CD8-positive, alpha-beta memory T cell (primary cell): ENCODE results near the gene AP3S2. TPM values are rescaled to one million over a fixed set of nuclear protein-coding genes. Genes with fewer than 3 reads are reported as not detected.

Source experiments
- CTCF ChIA-PET: fragments of 350-600 bp; sonication (Branson Sonifier 250); formaldehyde crosslinking; loops from one replicate; lab custom pipeline; 2021; ENCODE audit warnings: antibody characterized with exemption; lab: Charles Lee
- POLR2A ChIA-PET: fragments of 350-600 bp; sonication (Branson Sonifier 250); formaldehyde crosslinking; loops from one replicate; lab custom pipeline; 2021; ENCODE audit warnings: antibody characterized with exemption; lab: Charles Lee
- DNase-seq, 5 donors: peaks; one replicate each; pipeline versions ENCODE4 v3.0.0 to v3.0.0-alpha.2; 2020 to 2022; ENCODE audit warnings: mixed read lengths in 1 of 5
- H3K27ac ChIP-seq: one replicate; pipeline ENCODE4 v1.7.0; 2013; ENCODE audit warnings: low read depth, mild to moderate bottlenecking, low read length, moderate library complexity
- H3K27me3 ChIP-seq: 2 replicates; pipeline ENCODE4 v1.7.0; 2013; ENCODE audit warnings: low read length, mild to moderate bottlenecking; ENCODE audit not compliant: insufficient read depth, poor library complexity, severe bottlenecking
- H3K36me3 ChIP-seq: 2 replicates; pipeline ENCODE4 v1.7.0; 2013; ENCODE audit warnings: mild to moderate bottlenecking, low read length, moderate library complexity; ENCODE audit not compliant: insufficient read depth
- H3K4me1 ChIP-seq: 2 replicates; pipeline ENCODE4 v1.7.0; 2013; ENCODE audit warnings: mild to moderate bottlenecking, low read length, moderate library complexity; ENCODE audit not compliant: insufficient read depth
- H3K4me3 ChIP-seq: 2 replicates; pipeline ENCODE4 v1.7.0; 2013; ENCODE audit warnings: mild to moderate bottlenecking, low read length
- H3K9me3 ChIP-seq: 2 replicates; pipeline ENCODE4 v1.7.0; 2013; ENCODE audit warnings: mild to moderate bottlenecking, low read length
- H3K27ac Mint-ChIP-seq, 8 donors: one replicate each; pipeline ENCODE4 v1.8.0; 2020 to 2021; ENCODE audit warnings: mixed read lengths in 8 of 8, mild to moderate bottlenecking in 6 of 8, inconsistent platforms in 3 of 8, moderate library complexity in 3 of 8
- H3K27me3 Mint-ChIP-seq, 2 donors: one replicate each; pipeline ENCODE4 v1.8.0; 2020 to 2021; ENCODE audit warnings: mixed read lengths in 2 of 2, mild to moderate bottlenecking in 1 of 2, moderate library complexity in 1 of 2
- H3K36me3 Mint-ChIP-seq, 3 donors: one replicate each; pipeline ENCODE4 v1.8.0; 2020 to 2021; ENCODE audit warnings: mixed read lengths in 3 of 3, inconsistent platforms in 1 of 3, mild to moderate bottlenecking in 1 of 3
- H3K4me1 Mint-ChIP-seq, 3 donors: one replicate each; pipeline ENCODE4 v1.8.0; 2020 to 2021; ENCODE audit warnings: mixed read lengths in 3 of 3, inconsistent platforms in 1 of 3, mild to moderate bottlenecking in 1 of 3
- H3K4me3 Mint-ChIP-seq, 7 donors: one replicate each; pipeline ENCODE4 v1.8.0; 2020 to 2021; ENCODE audit warnings: mixed read lengths in 7 of 7, mild to moderate bottlenecking in 6 of 7, moderate library complexity in 4 of 7, inconsistent platforms in 2 of 7
- H3K9me3 Mint-ChIP-seq, 5 donors: one replicate each; pipeline ENCODE4 v1.8.0; 2020 to 2022; ENCODE audit warnings: mixed read lengths in 5 of 5, mild to moderate bottlenecking in 3 of 5, moderate library complexity in 2 of 5, inconsistent platforms in 1 of 5
- polyA plus RNA-seq: library from polyadenylated mRNA; unstranded; fragments of 300-500 nt; fragmentation: Illumina TruSeq; gene quantifications from one replicate; pipeline ENCODE4 v1.2.3, GENCODE V29; 2021
- total RNA-seq, 2 experiments: library from RNA; stranded (reverse); gene quantifications; one replicate each; pipeline ENCODE4 v1.2.3, GENCODE V29; 2021

The AP3S2 gene
- total and polyA plus RNA-seq, 3 experiments from 2014 or later = 23.5 to 35.8 (median 24.5) TPM

DNA sequence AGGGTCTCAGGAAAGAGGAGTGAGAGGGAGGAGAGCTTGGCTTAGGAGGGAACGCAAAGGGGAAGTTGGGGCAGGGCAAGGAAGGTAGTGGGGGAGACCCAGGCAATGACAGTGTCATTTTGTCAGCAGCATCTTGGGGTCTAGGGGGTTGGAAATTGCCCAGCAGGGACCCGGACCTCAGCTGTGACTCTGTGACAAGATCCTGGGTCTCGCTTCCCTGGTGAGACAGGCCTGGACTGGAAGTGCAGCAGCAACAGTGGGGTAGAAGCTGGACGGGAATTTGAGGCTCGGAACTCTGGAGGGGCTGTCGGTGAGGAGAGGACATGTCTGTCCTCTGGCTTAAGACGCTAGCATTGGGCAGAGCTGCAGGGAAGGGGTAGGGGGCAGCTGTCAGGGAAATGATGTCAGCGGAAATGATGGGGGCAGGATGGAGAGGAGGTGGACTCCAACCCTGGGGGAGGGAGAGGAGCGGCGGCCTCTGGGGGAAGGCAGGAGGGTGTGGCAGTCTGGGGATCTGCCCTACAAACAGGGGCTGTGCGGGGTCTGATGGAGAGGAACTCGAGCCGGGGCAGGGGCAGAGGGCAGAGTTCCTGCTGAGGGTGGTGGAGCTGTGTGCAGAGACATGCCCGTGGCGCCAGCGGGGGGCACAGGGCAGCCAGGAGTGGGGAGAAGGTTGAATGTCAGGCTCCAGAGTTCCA lies 91.4 kb downstream of the AP3S2 start:
- H3K4me3 ChIP-seq = no peak overlapping the region
- CTCF ChIA-PET = no interaction called here
- H3K9me3 Mint-ChIP-seq = no peaks in the 10 kb centered on the region
- H3K9me3 ChIP-seq = no peaks in the 10 kb centered on the region
- no peaks in the 10 kb centered on the region for H3K27me3 ChIP-seq
- H3K4me3 Mint-ChIP-seq = no peak overlapping the region
- no peaks in the 10 kb centered on the region for H3K4me1 ChIP-seq
- POLR2A ChIA-PET = no interaction called here
- no peaks in the 10 kb centered on the region for H3K36me3 Mint-ChIP-seq
- DNase-seq = no peak
- no peak overlapping the region for H3K27ac ChIP-seq
- H3K36me3 ChIP-seq = no peaks in the 10 kb centered on the region
- peaks cover 3 to 17% of the 10 kb centered on the region in 2 donors for H3K27me3 Mint-ChIP-seq
- no peak overlapping the region for H3K27ac Mint-ChIP-seq
- no peaks in the 10 kb centered on the region for H3K4me1 Mint-ChIP-seq

DNA sequence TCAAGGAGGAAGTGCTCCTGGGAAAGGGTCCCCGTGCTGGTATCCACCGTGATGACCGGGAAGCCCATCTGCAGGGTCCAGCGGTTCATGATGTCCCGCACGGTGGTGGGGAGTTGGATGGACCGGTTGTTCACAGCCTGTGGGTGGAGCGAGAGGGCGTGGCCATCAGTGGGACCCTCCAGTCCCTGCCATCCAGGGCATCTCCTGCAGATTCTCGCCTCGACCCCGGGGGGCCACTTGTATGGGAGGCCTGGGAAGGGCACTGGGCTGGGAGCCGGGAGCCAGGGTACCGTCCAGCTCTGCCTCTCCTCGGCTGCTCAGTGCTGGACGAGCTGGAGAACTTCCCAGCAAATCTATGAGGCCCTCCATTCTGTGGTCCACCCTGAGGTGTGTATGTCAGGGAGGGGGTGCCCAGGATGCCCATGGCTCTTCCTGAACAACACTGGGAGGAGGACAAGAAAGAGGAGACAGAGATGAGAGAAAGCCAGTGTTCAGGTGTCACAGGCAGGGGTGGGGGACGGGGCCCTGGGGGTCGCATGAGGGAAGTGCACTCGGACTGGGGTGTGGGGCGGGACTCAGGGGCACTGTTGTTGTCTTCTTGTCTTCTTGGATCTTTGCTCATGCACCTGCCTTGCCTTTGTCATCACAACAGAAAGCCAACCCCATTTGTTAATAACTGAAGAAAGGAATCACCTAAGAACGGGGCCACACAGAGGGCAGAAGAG lies 92.2 kb downstream of the AP3S2 start:
- Mint-ChIP-seq H3K4me3 (no peak overlapping the region), H3K27ac (no peak overlapping the region), H3K9me3 (peaks cover 0 to 7% (median 4%) of the 10 kb centered on the region in 5 donors), H3K4me1 (no peaks in the 10 kb centered on the region), H3K27me3 (peaks cover 3 to 17% of the 10 kb centered on the region in 2 donors), H3K36me3 (no peaks in the 10 kb centered on the region)
- Histone ChIP-seq H3K36me3 (no peaks in the 10 kb centered on the region), H3K4me3 (no peak overlapping the region), H3K4me1 (no peaks in the 10 kb centered on the region), H3K27ac (no peak overlapping the region), H3K27me3 (no peaks in the 10 kb centered on the region), H3K9me3 (no peaks in the 10 kb centered on the region)
- CTCF ChIA-PET = no interaction called here
- POLR2A ChIA-PET = no interaction called here
- no peak for DNase-seq

DNA sequence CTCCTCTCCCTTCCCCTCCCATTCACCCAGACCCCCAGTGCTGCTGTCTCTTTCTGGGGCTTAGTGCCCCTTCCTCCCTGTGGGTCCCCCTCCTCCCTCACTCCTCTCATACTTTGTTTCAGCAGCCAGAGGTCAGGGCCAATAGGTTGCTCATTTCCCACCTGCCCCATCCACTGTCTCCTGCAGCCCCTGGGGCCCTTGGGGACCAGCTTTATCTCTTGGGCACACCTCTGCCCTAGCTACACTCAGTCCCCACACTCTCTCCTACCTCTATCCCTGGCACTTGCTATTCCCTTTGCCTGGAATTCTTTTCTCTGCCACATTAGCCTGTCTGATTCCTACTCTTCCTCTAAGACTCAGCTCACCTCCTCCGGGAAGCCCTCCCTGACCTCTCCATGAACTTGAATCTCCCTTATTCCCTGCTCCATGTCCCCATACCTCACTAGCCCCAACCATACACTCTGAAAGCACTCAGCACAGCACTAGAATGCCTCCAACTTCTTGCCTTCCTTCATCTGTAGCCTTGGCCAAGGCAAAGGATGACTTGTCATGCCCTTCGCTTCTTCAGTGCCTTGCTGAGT lies 93.8 kb downstream of the AP3S2 start:
- Histone ChIP-seq H3K36me3 (no peaks in the 10 kb centered on the region), H3K4me1 (no peaks in the 10 kb centered on the region), H3K4me3 (no peak overlapping the region), H3K9me3 (no peaks in the 10 kb centered on the region), H3K27me3 (no peaks in the 10 kb centered on the region), H3K27ac (no peak overlapping the region)
- Mint-ChIP-seq H3K27ac (peak overlapping the region in 1 of 8 donors; percentile 74), H3K4me3 (no peak overlapping the region), H3K4me1 (no peaks in the 10 kb centered on the region), H3K9me3 (peaks cover 3 to 16% (median 10%) of the 10 kb centered on the region in 5 donors), H3K36me3 (peaks cover 0 to 4% (median 0%) of the 10 kb centered on the region in 3 donors), H3K27me3 (peaks cover 6 to 17% of the 10 kb centered on the region in 2 donors)
- ChIA-PET CTCF (no interaction called here), POLR2A (no interaction called here)
- no peak for DNase-seq

DNA sequence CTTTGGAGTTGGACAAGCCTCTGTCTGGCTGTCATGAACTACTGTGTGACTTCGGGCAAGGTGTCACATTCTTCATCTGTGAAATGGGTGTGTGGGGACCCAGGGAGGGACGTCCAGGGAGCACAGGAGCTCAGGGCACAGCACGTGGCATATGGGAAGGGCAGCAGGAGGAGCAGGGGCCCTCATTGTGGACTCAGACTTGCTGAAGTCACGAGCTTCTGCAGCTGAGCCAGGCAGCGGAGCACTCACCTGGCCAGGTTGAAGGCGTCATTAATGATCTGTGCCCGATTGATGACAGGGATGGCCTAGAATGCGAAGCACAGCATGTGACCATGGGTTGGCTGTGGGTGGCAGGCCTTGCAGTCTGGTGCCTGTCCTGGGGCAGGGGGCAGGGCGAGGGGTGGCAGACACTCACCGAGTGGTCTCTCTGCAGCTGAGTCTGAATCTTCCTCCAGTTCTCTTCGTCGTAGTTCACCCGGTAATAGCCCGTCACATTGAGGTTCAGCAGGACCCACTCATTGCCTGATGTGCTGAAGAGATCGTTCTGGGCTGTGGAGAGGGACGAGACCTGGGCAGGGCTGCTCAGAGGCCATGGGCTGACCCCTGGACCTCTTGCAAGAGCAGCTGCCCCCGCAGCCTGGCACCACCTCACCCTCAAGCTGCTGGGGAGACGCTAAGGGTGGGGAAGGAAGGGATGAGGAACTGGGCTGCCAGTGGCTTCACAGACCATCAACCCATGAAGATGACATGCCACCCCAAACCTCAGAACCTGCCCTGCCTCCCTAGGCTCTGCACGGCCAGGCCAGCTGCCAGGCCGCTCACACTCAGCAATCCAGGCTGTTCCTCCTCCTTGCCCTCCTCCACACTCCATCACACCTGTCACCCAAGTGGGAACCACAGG lies 94.5 kb downstream of the AP3S2 start:
- no peaks in the 10 kb centered on the region for H3K36me3 ChIP-seq
- DNase-seq = no peak
- H3K9me3 ChIP-seq = no peaks in the 10 kb centered on the region
- CTCF ChIA-PET = no interaction called here
- no peak overlapping the region for H3K4me3 Mint-ChIP-seq
- H3K27me3 Mint-ChIP-seq = peaks cover 6 to 17% of the 10 kb centered on the region in 2 donors
- H3K4me1 Mint-ChIP-seq = no peaks in the 10 kb centered on the region
- H3K4me1 ChIP-seq = no peaks in the 10 kb centered on the region
- no peaks in the 10 kb centered on the region for H3K27me3 ChIP-seq
- H3K27ac ChIP-seq = no peak overlapping the region
- peaks cover 0 to 5% (median 0%) of the 10 kb centered on the region in 3 donors for H3K36me3 Mint-ChIP-seq
- POLR2A ChIA-PET = no interaction called here
- no peak overlapping the region for H3K27ac Mint-ChIP-seq
- H3K4me3 ChIP-seq = no peak overlapping the region
- H3K9me3 Mint-ChIP-seq = peaks cover 3 to 17% (median 10%) of the 10 kb centered on the region in 5 donors

DNA sequence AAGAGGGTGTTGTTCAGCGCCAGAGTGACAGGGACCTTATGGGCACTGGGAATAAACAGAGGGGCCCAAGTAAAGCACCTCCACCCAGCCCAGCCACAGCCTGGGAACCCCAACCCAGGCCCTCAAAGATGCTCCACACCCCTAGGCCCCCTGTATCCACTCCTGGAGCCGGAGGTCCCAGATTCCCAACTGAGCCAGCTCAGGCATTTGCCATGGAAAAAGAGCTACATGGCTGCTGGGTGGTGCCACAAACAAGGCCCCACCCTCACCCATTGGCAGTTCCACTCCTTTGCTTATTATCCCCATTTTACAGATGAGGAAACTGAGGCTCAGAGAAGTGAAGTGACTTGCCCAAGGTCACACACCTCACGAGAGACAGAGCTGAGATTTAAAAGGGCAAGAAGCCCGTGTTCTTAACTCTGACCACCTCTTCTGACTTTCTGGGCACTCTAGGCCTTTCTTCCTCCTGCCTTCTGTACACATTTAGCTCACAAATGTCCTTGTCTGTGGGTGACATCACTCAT lies 96.1 kb downstream of the AP3S2 start:
- H3K27me3 ChIP-seq = no peaks in the 10 kb centered on the region
- H3K36me3 ChIP-seq = no peaks in the 10 kb centered on the region
- H3K4me3 ChIP-seq = no peak overlapping the region
- no peak overlapping the region for H3K4me3 Mint-ChIP-seq
- peaks cover 3 to 17% (median 13%) of the 10 kb centered on the region in 5 donors for H3K9me3 Mint-ChIP-seq
- ChIA-PET CTCF (no interaction called here), POLR2A (no interaction called here)
- peaks cover 8 to 21% of the 10 kb centered on the region in 2 donors for H3K27me3 Mint-ChIP-seq
- no peaks in the 10 kb centered on the region for H3K4me1 ChIP-seq
- no peak overlapping the region for H3K27ac Mint-ChIP-seq
- H3K27ac ChIP-seq = no peak overlapping the region
- no peaks in the 10 kb centered on the region for H3K9me3 ChIP-seq
- H3K36me3 Mint-ChIP-seq = peaks cover 0 to 5% (median 0%) of the 10 kb centered on the region in 3 donors
- no peaks in the 10 kb centered on the region for H3K4me1 Mint-ChIP-seq
- no peak for DNase-seq

DNA sequence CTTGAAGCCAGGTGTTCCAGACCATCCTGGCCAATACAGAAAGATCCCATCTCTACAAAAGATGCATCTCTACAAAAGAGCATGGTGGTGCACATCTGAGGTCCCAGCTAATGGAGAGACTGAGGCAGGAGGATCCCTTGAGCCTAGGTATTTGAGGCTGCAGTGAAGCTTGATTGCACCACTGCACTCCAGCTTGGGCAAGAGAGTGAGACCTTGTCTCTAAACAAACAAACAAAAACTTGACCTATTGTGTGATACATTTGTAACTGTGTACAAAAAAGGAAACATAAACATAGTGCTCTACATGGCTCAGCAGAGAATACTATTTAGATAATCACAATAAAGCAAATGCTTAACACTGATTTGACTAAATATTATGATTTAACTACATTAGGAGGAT lies 97.8 kb downstream of the AP3S2 start:
- Histone ChIP-seq H3K27me3 (no peaks in the 10 kb centered on the region), H3K4me1 (no peaks in the 10 kb centered on the region), H3K36me3 (no peaks in the 10 kb centered on the region), H3K9me3 (no peaks in the 10 kb centered on the region), H3K4me3 (no peak overlapping the region), H3K27ac (no peak overlapping the region)
- Mint-ChIP-seq H3K27me3 (peaks cover 5 to 14% of the 10 kb centered on the region in 2 donors), H3K4me3 (no peak overlapping the region), H3K36me3 (peaks cover 0 to 5% (median 0%) of the 10 kb centered on the region in 3 donors), H3K4me1 (no peaks in the 10 kb centered on the region), H3K27ac (no peak overlapping the region), H3K9me3 (peaks cover 3 to 17% (median 13%) of the 10 kb centered on the region in 5 donors)
- POLR2A ChIA-PET = no interaction called here
- CTCF ChIA-PET = no interaction called here
- no peak for DNase-seq

DNA sequence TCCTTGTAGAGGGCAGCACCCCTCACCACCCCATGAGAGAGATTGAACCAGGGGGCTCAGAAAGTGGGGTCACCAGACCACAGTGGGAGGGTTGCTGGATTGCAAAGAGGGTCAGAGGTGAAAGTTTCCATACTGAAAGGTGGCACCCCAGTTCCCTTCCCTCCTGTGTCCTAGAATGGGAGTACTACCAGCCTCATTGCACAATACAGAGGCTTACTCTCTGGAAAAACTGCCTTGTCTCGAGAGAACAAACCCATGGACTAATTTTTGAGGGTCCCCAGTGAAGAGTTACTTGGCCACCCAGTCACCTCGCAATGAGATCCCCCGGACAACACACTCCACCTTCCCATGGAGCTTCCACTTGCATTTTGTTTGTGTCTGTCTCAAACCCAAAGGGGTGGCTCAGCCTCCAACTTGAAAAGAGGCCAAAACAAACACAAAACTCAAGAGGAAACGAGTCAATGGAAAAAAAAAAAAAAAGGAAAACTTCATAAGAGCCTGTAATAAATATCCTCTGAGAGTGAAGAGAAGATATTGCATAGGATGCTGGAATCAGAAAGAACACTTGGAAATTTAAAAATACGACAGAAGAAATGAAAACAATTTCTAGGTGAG lies 99.1 kb downstream of the AP3S2 start:
- ChIA-PET CTCF (no interaction called here), POLR2A (no interaction called here)
- no peak for DNase-seq
- H3K4me1 Mint-ChIP-seq = no peaks in the 10 kb centered on the region
- H3K4me3 ChIP-seq = no peak overlapping the region
- no peak overlapping the region for H3K27ac ChIP-seq
- no peaks in the 10 kb centered on the region for H3K4me1 ChIP-seq
- peaks cover 0 to 5% (median 0%) of the 10 kb centered on the region in 3 donors for H3K36me3 Mint-ChIP-seq
- H3K27me3 Mint-ChIP-seq = peaks cover 9 to 11% of the 10 kb centered on the region in 2 donors
- H3K9me3 Mint-ChIP-seq = peaks cover 3 to 17% (median 13%) of the 10 kb centered on the region in 5 donors
- no peaks in the 10 kb centered on the region for H3K9me3 ChIP-seq
- H3K27me3 ChIP-seq = no peaks in the 10 kb centered on the region
- H3K4me3 Mint-ChIP-seq = no peak overlapping the region
- H3K27ac Mint-ChIP-seq = no peak overlapping the region
- H3K36me3 ChIP-seq = no peaks in the 10 kb centered on the region
